GM12878 (cell line): Measurements from ENCODE around the gene FEV. TPM values are rescaled to one million over a fixed set of nuclear protein-coding genes. Genes with fewer than 3 reads are reported as not detected.

Experiments used
- ATAC-seq: fragments of 200-7000 bp; cut with Tn5 transposase; 3 replicates; pipeline ENCODE4 v1.9.1; 2020; ENCODE audit warnings: mild to moderate bottlenecking, moderate library complexity
- BruUV-seq: library from RNA; stranded (reverse); fragments of 400-500 nt; replicated peaks from 2 replicates; lab custom pipeline; 2021; lab: Mats Ljungman, UMichigan
- CTCF ChIA-PET: fragments of 300-600 bp; sonication (Branson Sonifier 250); formaldehyde crosslinking; extraction: SDS; loops from one replicate; lab custom pipeline; 2021; ENCODE audit warnings: inconsistent platforms; lab: Yijun Ruan, JAX
- POLR2A ChIA-PET: fragments of 350-600 bp; formaldehyde crosslinking; extraction: SDS; loops from one replicate; lab custom pipeline; 2021; ENCODE audit warnings: inconsistent platforms; lab: Charles Lee
- RAD21 ChIA-PET: fragments of 300-600 bp; sonication (Branson Sonifier 250); formaldehyde crosslinking; loops from one replicate; lab custom pipeline; 2023; ENCODE audit warnings: antibody characterized with exemption; ENCODE audit not compliant: unreplicated experiment; lab: Charles Lee
- SMC1A ChIA-PET: fragments of 300-600 bp; sonication (Branson Sonifier 250); formaldehyde crosslinking; loops from one replicate; lab custom pipeline; 2023; ENCODE audit not compliant: unreplicated experiment, uncharacterized antibody; lab: Charles Lee
- DNase-seq: peaks from one replicate; pipeline ENCODE4 v3.0.0-alpha.2; 2011; ENCODE audit warnings: low read depth, low spot score
- FAIRE-seq: peaks from 3 replicates; lab custom pipeline; 2011; peaks lifted over from hg19 to GRCh38; lab: Jason Lieb, UNC
- H2AFZ ChIP-seq: 2 replicates; pipeline ENCODE4 v1.6.0; 2011; ENCODE audit warnings: low read depth, low read length, control low read depth; ENCODE audit not compliant: control insufficient read depth
- H3K27ac ChIP-seq: 2 replicates; pipeline ENCODE4 v1.5.1; 2011; ENCODE audit warnings: control low read depth; ENCODE audit not compliant: control insufficient read depth, insufficient read depth
- H3K27me3 ChIP-seq, 2 experiments: replicated peaks in 1 of 2; 2 replicates each; pipeline versions ENCODE4 v1.6.0 to v1.6.1; 2011; ENCODE audit warnings: low read length in 1 of 2; ENCODE audit not compliant: control insufficient read depth in 2 of 2, insufficient read depth in 2 of 2
- H3K36me3 ChIP-seq, 2 experiments: 2 replicates each; pipeline ENCODE4 v1.5.1; 2011; ENCODE audit warnings: low read length in 1 of 2; ENCODE audit not compliant: control insufficient read depth in 2 of 2, insufficient read depth in 2 of 2
- H3K4me1 ChIP-seq: 2 replicates; pipeline ENCODE4 v1.6.1; 2011; ENCODE audit warnings: mild to moderate bottlenecking, low read length, moderate library complexity, mixed read lengths; ENCODE audit not compliant: control insufficient read depth, insufficient read depth
- H3K4me2 ChIP-seq: 2 replicates; pipeline ENCODE4 v1.6.0; 2011; ENCODE audit warnings: control low read depth; ENCODE audit not compliant: control insufficient read depth, insufficient read depth
- H3K4me3 ChIP-seq: fragments of 200-600 bp; sonication (generic); 2 replicates; pipeline ENCODE4 v1.5.1; 2016
- H3K79me2 ChIP-seq: 2 replicates; pipeline ENCODE4 v1.6.0; 2011; ENCODE audit warnings: low read length; ENCODE audit not compliant: control insufficient read depth, insufficient read depth
- H3K9ac ChIP-seq: 2 replicates; pipeline ENCODE4 v1.8.0; 2011; ENCODE audit warnings: low read length, control low read depth, mixed read lengths; ENCODE audit not compliant: control insufficient read depth, insufficient read depth
- H3K9me3 ChIP-seq: replicated peaks from 3 replicates; pipeline ENCODE4 v1.5.1; 2011; ENCODE audit warnings: mild to moderate bottlenecking, low read length; ENCODE audit not compliant: control insufficient read depth, insufficient read depth
- H4K20me1 ChIP-seq: 2 replicates; pipeline ENCODE4 v1.6.0; 2011; ENCODE audit not compliant: control insufficient read depth, insufficient read depth
- IKZF1 ChIP-seq: fragments of 450-650 bp; conservative IDR thresholded peaks from 2 replicates; pipeline ENCODE4 v1.6.1; 2017; ENCODE audit warnings: antibody characterized with exemption, mild to moderate bottlenecking
- MEF2B ChIP-seq: fragments of 450-650 bp; IDR thresholded peaks from 2 replicates; pipeline ENCODE4 v1.6.1; 2018; ENCODE audit warnings: mild to moderate bottlenecking, moderate library complexity; ENCODE audit not compliant: partially characterized antibody, poor library complexity, severe bottlenecking
- PAX5 ChIP-seq: IDR thresholded peaks from 2 replicates; pipeline ENCODE4 v1.6.1; 2011; ENCODE audit warnings: low read depth, low read length, borderline replicate concordance
- PAX8 ChIP-seq: fragments of 450-650 bp; IDR thresholded peaks from 2 replicates; pipeline ENCODE4 v1.6.1; 2017; ENCODE audit warnings: mild to moderate bottlenecking, moderate library complexity
- PBX3 ChIP-seq: IDR thresholded peaks from 2 replicates; pipeline ENCODE4 v1.6.1; 2011; ENCODE audit warnings: mild to moderate bottlenecking, low read depth, low read length, moderate library complexity; ENCODE audit not compliant: insufficient replicate concordance
- RUNX3 ChIP-seq: IDR thresholded peaks from 2 replicates; pipeline ENCODE4 v1.6.1; 2012; ENCODE audit warnings: low read length, inconsistent platforms
- SMAD5 ChIP-seq: IDR thresholded peaks from 2 replicates; pipeline ENCODE4 v1.6.1; 2016; ENCODE audit warnings: antibody characterized with exemption, low read depth
- SRF ChIP-seq, 2 experiments: IDR thresholded peaks; 2 replicates each; pipeline ENCODE4 v1.6.1; 2011; ENCODE audit warnings: low read depth in 2 of 2, low read length in 2 of 2, mild to moderate bottlenecking in 1 of 2, moderate library complexity in 1 of 2
- ZBTB11 ChIP-seq: fragments of 450-650 bp; formaldehyde crosslinking; IDR thresholded peaks from 2 replicates; pipeline ENCODE4 v1.5.0; 2022; ENCODE audit warnings: mild to moderate bottlenecking, missing genetic modification characterization
- WGBS: methylation state at CpG from one replicate; pipeline ENCODE4 v1.1.6; 2016; ENCODE audit warnings: low lambda C conversion rate; ENCODE audit not compliant: insufficient replicate concordance, insufficient coverage; ENCODE audit errors: missing lambda C conversion rate; 5-methylcytosine and 5-hydroxymethylcytosine counted together
- in situ Hi-C: fragments of 300-500 bp; cut with MboI; formaldehyde crosslinking; loops from 9 replicates; pipeline ENCODE4 v1.14.3; 2018; ENCODE audit warnings: mixed read lengths
- intact Hi-C: fragments of 100-400 bp; cut with micrococcal nuclease; formaldehyde crosslinking; loops from one replicate; pipeline ENCODE4 v1.14.2; 2022; ENCODE audit not compliant: unreplicated experiment
- polyA plus RNA-seq, 11 experiments: library from polyadenylated mRNA; depleted of rRNA in 4 of 11; unstranded in 6 of 11; stranded (reverse) in 5 of 11; fragments of >200 nt; fragmentation: Nextera tagmentation in 4 of 11; fragmentation: Illumina TruSeq in 1 of 11; extraction: Ambion mirVana in 4 of 11; extraction: Trizol in 1 of 11; gene quantifications; 1 replicate in 1 of 11; 2 replicates in 10 of 11; pipeline versions ENCODE4 v1.2.1 to v1.2.3, GENCODE V29; 2011 to 2016; ENCODE audit warnings: inconsistent platforms in 2 of 11, missing spikeins in 2 of 11, low read depth in 1 of 11
- total RNA-seq, 4 experiments: library from RNA; depleted of rRNA in 3 of 4; stranded (reverse); fragments of >200 nt in 3 of 4; fragmentation: Illumina TruSeq in 1 of 4; extraction: Trizol in 1 of 4; gene quantifications; 2 replicates each; pipeline versions ENCODE4 v1.2.1 to v1.2.3, GENCODE V29; 2013 to 2021

FEV gene
- total and polyA plus RNA-seq, 10 of the 15 experiments (the other 5 are each of a cell fraction or from before 2014, with no cell fraction given) = not detected

GRCh38 chr2:219031005-219031738 lies 46.2 kb upstream of the FEV start:
- in situ Hi-C loops = no loop called here
- WGBS = 36% methylated on average over 20 of the region's 21 CpGs
- Histone ChIP-seq H3K4me2 (no peak overlapping the region), H3K9ac (no peak overlapping the region), H3K36me3 (no peaks in the 10 kb centered on the region), H2AFZ (no peak overlapping the region), H4K20me1 (no peaks in the 10 kb centered on the region), H3K9me3 (no peaks in the 10 kb centered on the region), H3K79me2 (no peaks in the 10 kb centered on the region), H3K27ac (no peak overlapping the region), H3K4me3 (no peak overlapping the region), H3K4me1 (no peaks in the 10 kb centered on the region), H3K27me3 (no peaks in the 10 kb centered on the region; a peak in 2 of 4 replicates)
- no peak for FAIRE-seq
- no peak for DNase-seq
- intact Hi-C loops = no loop called here
- ChIA-PET RAD21 (interaction anchor here (1.3 to 3.1 kb wide), 2 partner anchors 88 to 122 kb away, joined by 4 to 41 read pairs; no protein-coding TSS in a partner anchor), POLR2A (no interaction called here), CTCF (interaction anchor here (1.6 to 6.6 kb wide), 3 partner anchors 36 to 124 kb away, joined by 4 to 100 read pairs (median 13); no protein-coding TSS in a partner anchor), SMC1A (no interaction called here)
- no peak for ATAC-seq
- TF ChIP-seq PBX3 (no peak), IKZF1 (no peak), PAX5 (no peak), SRF (IDR thresholded peaks at IDR 0.05; ENCODE audit: low read depth in 2 of 2, low read length in 2 of 2) (no peak), PAX8 (no peak), RUNX3 (no peak), MEF2B (no peak), ZBTB11 (CRISPR knock-in tag) (no peak), SMAD5 (no peak)
- no TSS peak for BruUV-seq
